HG03457 (cell line): Measurements from ENCODE around the gene FBXW4.
"Not testable (repeated sequence)": the region's sequence is repeated elsewhere in the genome, so short reads cannot be mapped to it uniquely, and the experiment has no call there.

Experiments
- ATAC-seq: cut with Tn5 transposase; IDR thresholded peaks from one replicate; pipeline ENCODE4 v1.9.1; 2021; ENCODE audit warnings: moderate number of reproducible peaks; ENCODE audit not compliant: unreplicated experiment

Gene FBXW4

GRCh38 chr10:101656890-101657289 lies 38.1 kb downstream of the FBXW4 start:
- no peak for ATAC-seq

DNA sequence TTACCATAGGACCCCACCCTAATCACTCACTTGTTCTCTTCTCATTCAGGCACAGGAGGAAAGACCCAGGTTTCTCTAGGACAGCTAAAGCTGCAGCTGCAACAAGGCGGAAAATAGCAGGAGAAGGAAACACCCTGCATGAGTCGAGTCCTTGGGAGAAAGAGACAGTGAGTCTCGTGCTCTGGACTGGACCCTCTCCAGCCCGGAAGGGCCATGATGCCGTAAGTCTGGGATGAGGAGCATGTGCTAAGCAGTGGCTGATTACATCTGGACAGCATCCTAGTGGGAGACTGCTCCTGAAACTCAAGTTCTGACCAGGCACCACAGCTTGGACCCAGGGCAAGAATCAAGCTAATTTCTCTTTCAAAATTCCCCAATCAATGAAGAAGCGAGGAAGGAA lies 39.4 kb downstream of the FBXW4 start:
- ATAC-seq: no peak

GRCh38 chr10:101653536-101653935 lies 41.4 kb downstream of the FBXW4 start:
- ATAC-seq: no peak

GRCh38 chr10:101651336-101651735 lies 43.6 kb downstream of the FBXW4 start:
- ATAC-seq: no peak

- ATAC-seq: no peak
Observed at GRCh38 chr10:101650863-101651262, 44.1 kb downstream of the FBXW4 start.

GRCh38 chr10:101649525-101650085 lies 45.4 kb downstream of the FBXW4 start:
- no peak for ATAC-seq

DNA sequence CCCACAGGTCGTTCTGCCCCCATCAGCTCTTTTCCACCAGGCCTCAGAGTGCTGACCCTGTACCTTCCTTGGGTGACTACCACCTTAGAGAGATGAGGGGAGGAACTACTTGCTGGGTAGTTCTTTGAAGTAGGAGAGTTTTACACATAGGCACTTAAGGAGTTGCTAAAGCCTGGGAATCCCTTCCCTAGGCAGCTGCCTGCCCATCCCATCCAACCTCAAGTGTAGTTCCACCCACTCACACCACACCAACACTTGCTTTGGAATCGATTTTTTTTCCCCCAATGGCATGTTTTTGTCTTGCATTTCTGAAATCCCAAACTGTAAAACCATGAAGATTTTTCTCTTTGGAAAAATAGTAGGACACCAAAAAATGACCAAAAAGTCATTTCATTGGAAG lies 47.7 kb downstream of the FBXW4 start:
- no peak for ATAC-seq

GRCh38 chr10:101646364-101646763 lies 48.6 kb downstream of the FBXW4 start:
- ATAC-seq: no peak

DNA sequence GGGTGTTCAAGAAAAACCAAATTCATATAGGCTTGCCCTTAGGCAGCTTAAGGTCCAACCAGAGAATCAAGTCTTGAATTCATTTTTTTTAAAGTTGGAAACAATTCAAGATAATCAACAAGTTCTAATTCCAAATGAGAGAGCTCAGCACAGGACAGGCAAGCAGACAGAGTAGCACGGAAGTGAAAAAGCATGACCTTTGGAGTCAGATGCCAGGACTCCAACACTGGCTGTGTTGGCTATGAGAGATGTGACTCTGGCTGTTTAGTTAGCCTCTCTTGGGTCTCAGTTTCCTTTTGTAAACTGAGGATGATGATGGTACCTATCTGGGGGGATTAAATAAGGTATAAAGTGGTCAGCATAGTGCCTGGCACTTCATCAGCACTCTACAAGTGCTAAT lies 49.3 kb downstream of the FBXW4 start:
- ATAC-seq: no peak

DNA sequence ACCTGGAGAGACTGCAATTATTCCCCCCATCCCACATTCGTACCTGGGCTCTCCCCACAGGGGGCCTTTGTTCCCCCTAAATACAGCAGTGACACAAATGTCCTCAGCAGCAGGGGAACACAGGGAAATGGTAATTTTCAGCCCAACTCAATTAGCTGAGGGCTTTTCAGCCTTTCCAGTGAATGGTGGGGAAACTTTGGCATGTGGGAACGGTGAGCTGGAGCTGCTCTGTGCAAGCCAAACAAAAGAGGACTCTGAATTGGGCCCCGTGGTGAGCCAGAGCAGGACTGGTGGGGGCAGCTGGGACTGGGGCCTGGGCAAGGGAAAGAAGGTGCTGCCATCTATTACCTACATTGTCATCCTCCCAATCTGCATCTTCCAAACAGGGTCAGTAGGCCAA lies 51.0 kb downstream of the FBXW4 start:
- ATAC-seq: no peak

- no peak for ATAC-seq
Observed at GRCh38 chr10:101643546-101643945, 51.4 kb downstream of the FBXW4 start.

- ATAC-seq: no peak
Observed at GRCh38 chr10:101639141-101639900, 55.6 kb downstream of the FBXW4 start.

- not testable (repeated sequence) for ATAC-seq
Observed at GRCh38 chr10:101633510-101633909, 61.5 kb downstream of the FBXW4 start.

- ATAC-seq: no peak
Observed at GRCh38 chr10:101631821-101632475, 63.0 kb downstream of the FBXW4 start.

DNA sequence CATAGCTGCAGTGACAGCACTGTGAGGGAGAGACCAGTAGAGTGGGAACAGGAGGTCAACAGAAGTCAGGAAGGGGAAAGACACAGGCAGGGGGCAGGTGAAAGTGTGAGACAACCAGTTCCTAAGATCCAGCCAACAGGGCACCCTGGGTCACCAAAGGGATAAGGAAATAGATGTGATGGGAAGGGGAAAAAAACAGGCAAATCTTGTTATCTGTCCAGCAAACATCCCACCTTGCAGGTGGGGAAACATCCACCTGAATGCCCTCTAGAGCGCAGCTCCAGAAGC lies 64.4 kb downstream of the FBXW4 start:
- no peak for ATAC-seq

GRCh38 chr10:101629837-101630632 lies 64.9 kb downstream of the FBXW4 start:
- ATAC-seq: no peak

DNA sequence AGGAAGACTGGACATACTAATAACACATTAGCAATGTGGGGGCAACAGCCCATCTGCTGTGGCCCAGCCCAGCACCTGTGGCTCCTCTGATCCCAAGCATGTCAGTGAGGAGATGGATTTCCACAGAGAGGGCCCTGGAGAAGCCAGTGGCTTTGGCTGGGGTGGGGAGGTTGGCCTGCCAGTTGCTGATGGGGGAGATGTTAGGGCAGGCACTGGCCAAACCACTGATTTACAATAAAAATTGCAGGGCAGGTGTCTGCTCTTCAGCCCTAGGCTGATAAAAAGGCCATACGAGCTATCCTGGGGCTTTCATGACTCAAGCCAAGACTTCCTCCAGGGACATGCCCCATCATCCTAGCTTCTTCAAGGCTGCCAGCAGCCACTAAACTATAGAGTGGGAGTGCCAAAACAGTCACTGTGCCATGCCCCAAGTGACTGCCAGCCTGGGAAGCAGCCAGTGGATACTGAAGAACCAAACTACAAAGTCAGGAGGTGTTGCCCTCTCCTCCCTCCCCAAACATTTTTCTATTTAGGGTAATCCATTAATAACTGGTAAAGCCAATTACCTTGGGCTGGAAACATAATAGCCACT lies 69.1 kb downstream of the FBXW4 start:
- ATAC-seq: no peak

GRCh38 chr10:101624526-101625102 lies 70.4 kb downstream of the FBXW4 start:
- no peak for ATAC-seq

GRCh38 chr10:101623528-101623927 lies 71.4 kb downstream of the FBXW4 start:
- ATAC-seq: no peak

GRCh38 chr10:101619983-101620382 lies 75.0 kb downstream of the FBXW4 start:
- ATAC-seq: no peak

DNA sequence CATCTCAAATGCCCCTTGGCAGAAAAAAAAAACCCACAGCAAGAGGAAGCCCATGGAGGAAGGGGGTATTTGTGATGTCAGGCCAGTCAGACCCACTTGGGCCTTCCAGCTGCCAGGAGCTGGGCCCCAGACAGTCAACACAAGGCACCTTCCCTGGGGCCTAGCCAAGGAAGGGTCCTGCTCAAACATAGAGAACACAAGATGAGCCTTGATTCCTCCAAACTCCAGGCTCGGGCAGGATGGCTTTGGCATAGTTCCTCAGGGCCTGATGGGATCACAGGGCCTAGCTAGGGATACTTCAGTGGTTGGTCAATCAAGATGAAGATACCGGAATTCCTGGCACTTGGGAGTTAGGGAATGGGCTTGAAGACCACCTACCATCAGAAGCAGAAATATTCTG lies 76.1 kb downstream of the FBXW4 start:
- no peak for ATAC-seq
